ENCODE measurements around the gene SOAT2. TPM values are rescaled to one million over a fixed set of nuclear protein-coding genes. Genes with fewer than 3 reads are reported as not detected.

Gene SOAT2
- total RNA-seq, 1 experiment from 2014 or later, result not detected

DNA sequence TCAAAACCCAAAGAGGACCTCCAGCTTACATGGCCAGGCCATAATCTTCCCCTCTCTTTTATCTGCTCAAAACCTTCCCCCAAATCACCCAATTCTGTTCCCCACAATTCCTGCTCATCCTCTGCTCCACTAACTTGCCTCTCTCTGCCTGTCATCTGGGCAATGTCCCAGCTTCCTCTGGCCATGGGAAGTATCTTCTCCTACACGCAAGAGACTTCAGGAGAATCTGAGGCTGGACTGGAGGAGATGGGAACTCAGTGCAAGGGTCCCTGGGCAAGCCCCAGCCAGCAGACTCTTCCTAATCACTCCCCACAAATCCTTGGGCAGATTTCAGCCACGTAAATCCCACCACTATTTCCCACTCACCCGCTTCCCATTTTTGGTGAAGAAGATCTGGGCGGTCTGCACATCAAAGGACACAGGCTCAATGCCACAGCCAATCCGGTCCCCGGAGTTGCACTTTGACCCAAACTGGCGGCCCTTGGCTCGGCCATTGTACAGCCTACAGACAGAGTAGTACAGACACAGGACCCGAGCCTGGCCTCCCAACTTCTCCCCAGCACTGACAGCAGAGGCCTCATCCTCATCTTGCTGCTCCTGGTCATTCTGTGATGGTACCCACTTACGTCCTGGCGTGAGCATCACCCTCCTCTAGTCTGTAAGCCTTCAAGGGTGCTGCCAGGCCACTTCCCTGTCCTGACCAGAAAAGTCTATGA is 28.8 kb upstream of the SOAT2 start:
- Histone ChIP-seq H2AK5ac (ENCODE audit: insufficient read length, low read length) (no peak overlapping the region), H3K79me2 (ENCODE audit: insufficient read depth, low read length) (no peaks in the 10 kb centered on the region), H3K27me3 (ENCODE audit: insufficient read depth, low read length) (no peaks in the 10 kb centered on the region), H3K56ac (ENCODE audit: insufficient read length, low read depth, low read length) (no peak overlapping the region), H3K23me2 (ENCODE audit: insufficient read length, low read depth, low read length, poor library complexity, severe bottlenecking) (no peaks in the 10 kb centered on the region), H4K8ac (replicated peaks; ENCODE audit: insufficient read length, low read depth, low read length) (no peak overlapping the region), H2BK15ac (ENCODE audit: low read depth, low read length) (no peak overlapping the region), H3K4me2 (ENCODE audit: insufficient read depth, insufficient read length, low read length) (no peak overlapping the region), H3K9ac (ENCODE audit: extremely low read depth, insufficient read length, low read length) (no peak overlapping the region), H2BK120ac (ENCODE audit: low read depth, low read length, poor library complexity, severe bottlenecking) (no peak overlapping the region), H3K4ac (ENCODE audit: low read depth, low read length) (no peak overlapping the region), H3K27ac (ENCODE audit: insufficient read length, low read depth, low read length) (no peak overlapping the region), H2AFZ (ENCODE audit: low read length) (no peak overlapping the region), H3K23ac (ENCODE audit: insufficient read length, low read depth, low read length) (no peak overlapping the region), H3K9me3 (ENCODE audit: control insufficient read depth, low read depth, low read length) (no peaks in the 10 kb centered on the region), H3K18ac (ENCODE audit: insufficient read length, low read depth, low read length) (no peak overlapping the region), H4K91ac (ENCODE audit: insufficient read length, low read depth, low read length) (no peak overlapping the region), H2BK12ac (ENCODE audit: insufficient read length, low read depth, low read length) (no peak overlapping the region), H3K4me1 (ENCODE audit: insufficient read depth, low read length) (peaks cover 3% of the 10 kb centered on the region; the same call in 1 of the 2 replicates), H4K20me1 (ENCODE audit: control insufficient read depth, insufficient read depth, insufficient read length) (no peaks in the 10 kb centered on the region), H3K79me1 (ENCODE audit: insufficient read depth, low read depth, low read length, poor library complexity, severe bottlenecking) (no peaks in the 10 kb centered on the region), H2BK20ac (ENCODE audit: low read depth, low read length, poor library complexity, severe bottlenecking) (no peak overlapping the region), H3K14ac (ENCODE audit: insufficient read depth, low read length) (no peak overlapping the region), H2BK5ac (ENCODE audit: insufficient read length, low read length) (no peak overlapping the region), H3T11ph (ENCODE audit: low read length) (no peak overlapping the region), H4K5ac (ENCODE audit: insufficient read length, low read depth, low read length) (no peak overlapping the region)
- Mint-ChIP-seq H3K9me3 (no peaks in the 10 kb centered on the region), H3K27ac (no peak overlapping the region), H3K36me3 (ENCODE audit: insufficient read depth in 1 of 3, low read depth in 3 of 3) (peaks cover 12 to 40% (median 29%) of the 10 kb centered on the region in 3 experiments), H3K4me1 (peaks cover 31 to 37% of the 10 kb centered on the region in 2 experiments), H3K27me3 (ENCODE audit: low read depth) (no peaks in the 10 kb centered on the region), H3K4me3 (no peak overlapping the region; a peak in 1 of 5 replicates)
- TF ChIP-seq, protein P1, sequence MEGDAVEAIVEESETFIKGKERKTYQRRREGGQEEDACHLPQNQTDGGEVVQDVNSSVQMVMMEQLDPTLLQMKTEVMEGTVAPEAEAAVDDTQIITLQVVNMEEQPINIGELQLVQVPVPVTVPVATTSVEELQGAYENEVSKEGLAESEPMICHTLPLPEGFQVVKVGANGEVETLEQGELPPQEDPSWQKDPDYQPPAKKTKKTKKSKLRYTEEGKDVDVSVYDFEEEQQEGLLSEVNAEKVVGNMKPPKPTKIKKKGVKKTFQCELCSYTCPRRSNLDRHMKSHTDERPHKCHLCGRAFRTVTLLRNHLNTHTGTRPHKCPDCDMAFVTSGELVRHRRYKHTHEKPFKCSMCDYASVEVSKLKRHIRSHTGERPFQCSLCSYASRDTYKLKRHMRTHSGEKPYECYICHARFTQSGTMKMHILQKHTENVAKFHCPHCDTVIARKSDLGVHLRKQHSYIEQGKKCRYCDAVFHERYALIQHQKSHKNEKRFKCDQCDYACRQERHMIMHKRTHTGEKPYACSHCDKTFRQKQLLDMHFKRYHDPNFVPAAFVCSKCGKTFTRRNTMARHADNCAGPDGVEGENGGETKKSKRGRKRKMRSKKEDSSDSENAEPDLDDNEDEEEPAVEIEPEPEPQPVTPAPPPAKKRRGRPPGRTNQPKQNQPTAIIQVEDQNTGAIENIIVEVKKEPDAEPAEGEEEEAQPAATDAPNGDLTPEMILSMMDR (conservative IDR thresholded peaks at IDR 0.05), result no peak
- DNase-seq, result no peak
- no CpG with 5 or more reads among the region's 11 CpGs for WGBS (ENCODE audit: extremely low coverage, insufficient read length, low lambda C conversion rate)

Data from H9 (cell line).